ENCODE data around the gene GDPD2.
A peak's percentile ranks its signal among the peaks of the same experiment; 100 is the strongest.

Gene GDPD2

DNA sequence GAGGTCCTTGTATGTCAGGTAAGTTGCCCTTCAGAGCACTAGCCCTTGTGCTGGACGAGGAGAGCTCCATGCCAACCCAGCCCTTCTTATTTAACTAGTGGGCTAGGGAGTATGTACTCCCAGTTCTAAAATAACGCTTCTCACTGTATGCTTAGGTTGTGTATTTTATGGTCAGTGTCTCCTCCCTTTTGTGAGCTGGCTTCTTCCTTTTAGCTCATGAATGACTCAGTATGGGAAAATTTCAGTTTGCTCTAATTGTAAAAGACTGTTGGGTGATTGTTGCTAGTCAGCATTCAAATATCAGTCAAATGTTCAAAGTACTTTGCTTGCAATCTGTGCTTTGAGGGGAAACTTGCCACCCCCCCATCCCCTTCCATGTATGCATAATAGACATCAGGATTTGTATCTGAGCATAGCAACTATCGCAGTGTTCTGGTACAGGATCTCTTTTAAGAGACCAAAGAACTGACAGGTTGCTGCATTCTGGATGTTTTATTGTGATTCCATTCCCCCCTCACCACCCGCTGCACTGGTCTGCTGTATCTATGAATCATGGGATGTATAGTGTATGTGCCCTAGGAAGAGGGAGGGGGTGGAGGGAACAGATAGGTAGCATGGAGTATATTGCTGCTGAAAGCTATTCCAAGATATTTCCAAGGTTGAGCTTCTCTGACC lies 56.3 kb downstream of the GDPD2 start:
- H3K36me3 Mint-ChIP-seq (ENCODE audit: low read depth), result peaks cover 25% of the 10 kb centered on the region
- no peaks in the 10 kb centered on the region for H3K27me3 Mint-ChIP-seq (ENCODE audit: low read depth)
- TF ChIP-seq, protein P1, sequence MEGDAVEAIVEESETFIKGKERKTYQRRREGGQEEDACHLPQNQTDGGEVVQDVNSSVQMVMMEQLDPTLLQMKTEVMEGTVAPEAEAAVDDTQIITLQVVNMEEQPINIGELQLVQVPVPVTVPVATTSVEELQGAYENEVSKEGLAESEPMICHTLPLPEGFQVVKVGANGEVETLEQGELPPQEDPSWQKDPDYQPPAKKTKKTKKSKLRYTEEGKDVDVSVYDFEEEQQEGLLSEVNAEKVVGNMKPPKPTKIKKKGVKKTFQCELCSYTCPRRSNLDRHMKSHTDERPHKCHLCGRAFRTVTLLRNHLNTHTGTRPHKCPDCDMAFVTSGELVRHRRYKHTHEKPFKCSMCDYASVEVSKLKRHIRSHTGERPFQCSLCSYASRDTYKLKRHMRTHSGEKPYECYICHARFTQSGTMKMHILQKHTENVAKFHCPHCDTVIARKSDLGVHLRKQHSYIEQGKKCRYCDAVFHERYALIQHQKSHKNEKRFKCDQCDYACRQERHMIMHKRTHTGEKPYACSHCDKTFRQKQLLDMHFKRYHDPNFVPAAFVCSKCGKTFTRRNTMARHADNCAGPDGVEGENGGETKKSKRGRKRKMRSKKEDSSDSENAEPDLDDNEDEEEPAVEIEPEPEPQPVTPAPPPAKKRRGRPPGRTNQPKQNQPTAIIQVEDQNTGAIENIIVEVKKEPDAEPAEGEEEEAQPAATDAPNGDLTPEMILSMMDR (IDR thresholded peaks at IDR 0.05; ENCODE audit: unreplicated experiment in 3 of 3), result no peak
- H3K4me3 Mint-ChIP-seq, result peak overlapping the region in 2 of 3 experiments; percentile 0 to 1
- no peaks in the 10 kb centered on the region for H3K9me3 Mint-ChIP-seq
- peaks cover 57% of the 10 kb centered on the region for H3K4me1 Mint-ChIP-seq
- H3K27ac Mint-ChIP-seq, result peak overlapping the region; percentile 71 to 84 (median 78)

- TF ChIP-seq, protein P1 (IDR thresholded peaks at IDR 0.05; ENCODE audit: unreplicated experiment in 3 of 3), result no peak
- Mint-ChIP-seq H3K9me3 (no peaks in the 10 kb centered on the region), H3K27me3 (ENCODE audit: low read depth) (no peaks in the 10 kb centered on the region), H3K27ac (peak overlapping the region in 2 of 3 experiments; percentile 71 to 78), H3K36me3 (ENCODE audit: low read depth) (peaks cover 30% of the 10 kb centered on the region), H3K4me3 (peak overlapping the region in 1 of 3 experiments; percentile 29), H3K4me1 (peaks cover 57% of the 10 kb centered on the region)
These were observed 57.0 kb downstream of the GDPD2 start for GRCh38 chrX:70479922-70480659.

- peak overlapping the region in 2 of 3 experiments; percentile 63 to 71 for H3K27ac Mint-ChIP-seq
- H3K4me3 Mint-ChIP-seq, result peak overlapping the region in 1 of 3 experiments; percentile 29
- peaks cover 34% of the 10 kb centered on the region for H3K36me3 Mint-ChIP-seq (ENCODE audit: low read depth)
- TF ChIP-seq, protein P1 (IDR thresholded peaks at IDR 0.05; ENCODE audit: unreplicated experiment in 3 of 3), result no peak
- no peaks in the 10 kb centered on the region for H3K9me3 Mint-ChIP-seq
- H3K4me1 Mint-ChIP-seq, result peaks cover 57% of the 10 kb centered on the region
- H3K27me3 Mint-ChIP-seq (ENCODE audit: low read depth), result no peaks in the 10 kb centered on the region
These were observed 57.5 kb downstream of the GDPD2 start for GRCh38 chrX:70480660-70481018.

- Mint-ChIP-seq H3K9me3 (no peaks in the 10 kb centered on the region), H3K36me3 (ENCODE audit: low read depth) (peaks cover 42% of the 10 kb centered on the region), H3K4me1 (peaks cover 57% of the 10 kb centered on the region), H3K4me3 (no peak overlapping the region), H3K27ac (peak overlapping the region in 2 of 3 experiments; percentile 29 to 76), H3K27me3 (ENCODE audit: low read depth) (no peaks in the 10 kb centered on the region)
- TF ChIP-seq, protein P1 (IDR thresholded peaks at IDR 0.05; ENCODE audit: unreplicated experiment in 3 of 3), result no peak
These were observed 58.6 kb downstream of the GDPD2 start for GRCh38 chrX:70481471-70482270.

DNA sequence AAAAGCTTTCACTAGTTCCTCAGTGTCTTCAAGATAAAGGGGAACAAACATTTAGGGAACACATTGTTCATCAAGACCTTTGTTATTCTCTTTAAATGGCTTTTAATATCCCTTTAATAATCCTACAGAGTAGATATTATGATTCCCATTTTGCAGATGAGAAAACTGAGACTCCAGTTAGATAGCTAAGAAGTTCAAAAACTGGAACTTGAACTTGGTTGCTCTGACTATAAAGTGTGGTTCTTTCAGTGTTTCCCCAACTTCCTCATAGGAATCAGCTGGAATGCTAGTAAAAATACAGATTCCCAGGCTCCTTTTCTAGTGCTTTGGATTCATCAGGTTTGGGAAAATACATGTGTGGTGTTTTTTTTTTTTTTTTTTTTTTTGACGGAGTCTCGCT lies 59.2 kb downstream of the GDPD2 start:
- Mint-ChIP-seq H3K27me3 (ENCODE audit: low read depth) (no peaks in the 10 kb centered on the region), H3K36me3 (ENCODE audit: low read depth) (peaks cover 46% of the 10 kb centered on the region), H3K4me3 (no peak overlapping the region), H3K27ac (no peak overlapping the region), H3K4me1 (peaks cover 51% of the 10 kb centered on the region), H3K9me3 (no peaks in the 10 kb centered on the region)
- TF ChIP-seq, protein P1 (IDR thresholded peaks at IDR 0.05; ENCODE audit: unreplicated experiment in 3 of 3), result no peak

Data from nephron (organoid).